ENCODE data around the gene DPY30. TPM values are rescaled to one million over a fixed set of nuclear protein-coding genes. Genes with fewer than 3 reads are reported as not detected.
A peak's percentile ranks its signal among the peaks of the same experiment; 100 is the strongest.
"Not testable (repeated sequence)": the region's sequence is repeated elsewhere in the genome, so short reads cannot be mapped to it uniquely, and the experiment has no call there.

DPY30 gene
- total RNA-seq, 2 donors from 2014 or later, result 59.1 to 70.9 TPM

DNA sequence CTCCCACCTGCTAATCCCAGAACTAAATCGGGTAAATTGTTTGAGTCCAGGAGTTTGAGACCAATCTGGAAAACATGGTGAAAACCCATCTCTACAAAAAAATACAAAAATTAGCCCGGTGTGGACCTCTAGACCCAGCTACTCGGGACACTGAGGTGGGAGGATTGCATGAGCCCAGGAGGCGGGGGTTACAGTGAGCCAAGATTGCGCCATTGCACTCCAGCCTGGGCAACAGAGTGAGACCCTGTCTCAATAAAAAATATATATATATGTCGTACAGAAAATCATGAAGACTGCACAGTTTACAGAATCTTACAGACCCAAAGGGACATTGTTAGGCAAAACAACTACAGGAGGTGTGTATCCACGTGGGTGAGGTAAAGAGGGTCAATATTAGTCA lies 4.0 kb upstream of the DPY30 start:
- H3K4me3 Mint-ChIP-seq, result no peak overlapping the region
- no peaks in the 10 kb centered on the region for H3K9me3 Mint-ChIP-seq
- no peaks in the 10 kb centered on the region for H3K36me3 Mint-ChIP-seq (ENCODE audit: insufficient read depth in 2 of 2)
- no peak overlapping the region for H3K27ac Mint-ChIP-seq
- no peak for DNase-seq
- no peaks in the 10 kb centered on the region for H3K27me3 Mint-ChIP-seq (ENCODE audit: low read depth)
- no peak for ATAC-seq (replicated peaks in 1 of 2)
- peaks cover 12% of the 10 kb centered on the region for H3K4me1 Mint-ChIP-seq (ENCODE audit: low read depth)

DNA sequence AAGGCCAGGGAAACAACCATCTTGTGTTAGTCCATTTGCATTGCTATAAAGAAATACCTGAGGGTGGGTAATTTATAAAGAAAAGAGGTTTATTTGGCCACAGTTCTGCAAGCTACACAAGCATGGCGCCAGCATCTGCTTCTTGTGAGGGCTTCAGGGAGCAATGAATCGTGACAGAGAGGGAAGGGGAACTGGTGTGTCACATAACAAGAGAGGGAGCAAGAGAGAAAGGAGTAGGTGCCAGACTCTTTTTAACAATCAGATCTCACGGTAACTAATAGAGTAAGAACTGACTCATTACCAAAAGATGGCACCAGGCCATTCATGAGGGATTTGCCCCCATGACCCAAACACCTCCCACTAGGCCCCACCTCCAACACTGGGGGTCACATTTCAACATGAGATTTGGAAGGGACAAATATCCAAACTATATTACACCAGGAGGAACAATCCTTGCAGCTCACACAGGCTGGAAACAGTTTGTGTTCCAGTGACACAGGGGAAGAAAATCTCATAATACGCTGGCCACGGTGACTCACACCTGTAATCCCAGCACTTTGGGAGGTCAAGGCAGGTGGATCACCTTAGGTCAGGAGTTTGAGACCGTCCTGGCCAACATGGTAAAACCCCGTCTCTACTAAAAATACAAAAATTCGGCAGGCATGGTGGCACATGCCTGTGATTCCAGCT lies 5.3 kb downstream of the DPY30 start:
- not testable (repeated sequence) for H3K4me3 Mint-ChIP-seq; DNase-seq; H3K27ac Mint-ChIP-seq; H3K9me3 Mint-ChIP-seq; H3K27me3 Mint-ChIP-seq (ENCODE audit: low read depth); ATAC-seq (replicated peaks in 1 of 2)
- Mint-ChIP-seq H3K36me3 (ENCODE audit: insufficient read depth in 2 of 2) (peaks cover 0 to 14% of the 10 kb centered on the region in 2 donors), H3K4me1 (ENCODE audit: low read depth) (peaks cover 24% of the 10 kb centered on the region)

DNA sequence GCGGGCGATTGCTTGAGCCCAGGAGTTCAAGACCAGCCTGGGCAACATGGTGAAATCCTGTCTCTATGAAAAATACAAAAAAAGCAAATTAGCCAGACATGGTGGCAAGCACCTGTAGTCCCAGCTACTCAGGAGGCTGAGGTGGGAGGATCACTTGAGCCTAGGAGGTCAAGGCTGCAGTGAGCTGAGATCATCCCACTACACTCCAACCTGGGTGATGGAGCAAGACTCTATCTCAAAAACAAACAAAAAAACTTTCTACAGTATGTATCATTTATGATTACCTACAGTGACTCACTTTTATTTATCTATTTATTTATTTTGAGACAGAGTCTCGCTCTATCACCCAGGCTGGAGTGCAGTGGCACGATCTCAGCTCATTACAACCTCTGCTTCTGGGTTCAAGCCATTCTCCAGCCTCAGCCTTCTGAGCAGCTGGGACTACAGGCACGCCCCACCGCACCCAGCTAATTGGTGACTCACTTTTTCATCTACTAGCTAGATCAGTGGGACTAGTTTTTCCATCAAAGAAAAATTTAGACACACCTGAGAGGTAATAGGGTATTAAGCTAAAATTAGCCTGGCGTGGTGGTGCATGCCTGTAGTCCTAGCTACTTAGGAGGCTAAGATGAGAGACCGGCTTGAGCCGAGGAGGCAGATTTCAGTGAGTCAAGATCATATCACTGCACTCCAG lies 20.7 kb downstream of the DPY30 start:
- not testable (repeated sequence) for H3K27me3 Mint-ChIP-seq (ENCODE audit: low read depth); ATAC-seq (replicated peaks in 1 of 2); H3K36me3 Mint-ChIP-seq (ENCODE audit: insufficient read depth in 2 of 2); DNase-seq; H3K27ac Mint-ChIP-seq; H3K4me3 Mint-ChIP-seq; H3K9me3 Mint-ChIP-seq; H3K4me1 Mint-ChIP-seq (ENCODE audit: low read depth)

DNA sequence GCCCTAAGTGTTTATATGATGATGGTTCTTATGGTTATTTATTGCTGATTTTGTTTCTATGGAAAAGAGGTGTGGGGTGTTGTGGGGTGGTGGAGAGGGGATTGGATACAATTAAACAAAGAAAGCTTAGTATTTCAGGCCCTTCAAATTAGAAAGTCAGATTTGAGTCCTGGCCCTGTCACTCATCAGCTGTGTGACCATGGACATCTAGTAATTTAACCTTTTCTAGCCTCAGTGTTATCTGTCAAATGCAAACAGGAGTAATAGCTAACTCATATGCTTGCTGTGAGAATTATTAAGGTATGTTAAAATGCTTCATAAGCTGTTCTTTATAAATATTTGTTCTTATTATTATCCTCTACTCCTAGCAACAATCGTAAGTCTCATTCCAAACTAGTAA lies 26.7 kb downstream of the DPY30 start:
- Mint-ChIP-seq H3K27ac (peak overlapping the region; percentile 57), H3K9me3 (no peaks in the 10 kb centered on the region), H3K4me3 (no peak overlapping the region), H3K27me3 (ENCODE audit: low read depth) (no peaks in the 10 kb centered on the region), H3K4me1 (ENCODE audit: low read depth) (peaks cover 34% of the 10 kb centered on the region), H3K36me3 (ENCODE audit: insufficient read depth in 2 of 2) (no peaks in the 10 kb centered on the region)
- ATAC-seq (replicated peaks in 1 of 2) (no peak), DNase-seq (no peak)

DNA sequence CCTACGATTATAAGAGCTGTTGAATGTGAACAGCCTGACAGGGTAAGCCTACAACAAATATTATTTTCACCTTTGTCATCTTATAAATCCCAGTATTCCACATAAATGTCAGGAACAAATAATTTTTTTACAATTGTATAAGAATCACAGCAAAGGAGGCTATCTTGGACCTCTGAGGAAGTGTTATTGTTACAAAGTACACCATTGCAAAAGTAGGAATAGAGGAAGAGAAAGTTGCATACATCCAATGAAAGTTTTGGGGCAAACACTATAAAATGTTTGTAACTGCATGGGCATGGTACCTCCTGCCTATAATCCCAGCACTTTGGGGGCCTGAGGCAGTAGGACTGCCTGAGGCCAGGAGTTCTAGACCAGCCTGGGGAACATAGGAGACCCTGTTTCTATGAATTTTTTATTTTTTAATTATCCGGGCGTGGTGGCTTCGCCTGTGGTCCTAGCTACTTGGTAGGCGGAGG lies 28.1 kb downstream of the DPY30 start:
- Mint-ChIP-seq H3K4me1 (ENCODE audit: low read depth) (peaks cover 45% of the 10 kb centered on the region), H3K36me3 (ENCODE audit: insufficient read depth in 2 of 2) (peaks cover 0 to 6% of the 10 kb centered on the region in 2 donors), H3K9me3 (no peaks in the 10 kb centered on the region), H3K27me3 (ENCODE audit: low read depth) (no peaks in the 10 kb centered on the region), H3K4me3 (peak overlapping the region; percentile 88 to 91), H3K27ac (peak overlapping the region; percentile 82)
- ATAC-seq (replicated peaks in 1 of 2) (no peak), DNase-seq (no peak)

DNA sequence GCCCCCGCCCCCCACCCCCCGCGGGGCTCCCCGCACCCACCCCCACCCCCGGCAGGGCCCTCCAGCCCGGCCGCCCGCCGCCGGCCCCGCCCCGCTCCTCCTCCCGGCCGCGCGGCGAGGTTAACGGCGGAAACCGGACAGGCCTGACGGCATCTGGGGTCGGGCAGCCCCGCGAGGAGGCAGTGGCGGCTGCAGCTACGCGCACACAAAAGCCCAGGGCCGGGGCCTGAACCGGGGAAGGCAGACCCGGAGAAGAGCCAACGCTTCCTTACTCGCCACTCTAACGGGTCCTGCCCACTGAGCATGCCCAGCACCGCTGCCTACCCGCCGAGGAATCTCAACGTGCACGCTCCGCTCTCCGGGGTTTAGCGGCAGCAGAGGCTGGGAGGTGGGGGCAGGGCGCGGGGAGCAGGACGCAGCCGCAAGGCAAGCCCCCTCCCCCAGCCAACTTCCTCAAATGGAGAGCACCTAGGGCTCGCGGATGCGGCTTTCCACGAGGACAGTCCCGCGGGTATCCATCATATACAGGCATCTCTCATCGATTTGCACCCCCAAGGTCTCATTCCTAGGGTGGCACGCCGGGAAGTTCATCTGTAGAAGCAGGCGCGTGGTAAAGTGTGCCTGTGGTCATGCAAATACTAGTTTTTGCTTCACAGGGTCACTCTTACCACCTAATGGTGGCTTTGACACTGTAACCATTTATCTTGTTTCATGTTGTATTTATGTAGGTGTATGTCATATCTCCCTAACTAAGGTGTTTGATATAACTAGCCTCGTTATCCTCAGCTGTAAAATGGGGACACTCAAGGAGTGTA lies 28.7 kb downstream of the DPY30 start, which contains the start of gene MEMO1:
Gene MEMO1 (minus strand): TSS at position 339 of the 815 bp plus-strand sequence. CDS start 761 bp downstream, outside the sequence.
- DNase-seq (peak; percentile 94 to 95), ATAC-seq (replicated peaks in 1 of 2) (peak; percentile 78 to 81)
- Mint-ChIP-seq H3K27ac (peak within 1 kb of the TSS; percentile 82), H3K4me1 (ENCODE audit: low read depth) (peaks cover 52% of the 10 kb centered on the region), H3K36me3 (ENCODE audit: insufficient read depth in 2 of 2) (peaks cover 0 to 7% of the 10 kb centered on the region in 2 donors), H3K27me3 (ENCODE audit: low read depth) (no peaks in the 10 kb centered on the region), H3K4me3 (peak within 1 kb of the TSS; percentile 88 to 95), H3K9me3 (no peaks in the 10 kb centered on the region)

DNA sequence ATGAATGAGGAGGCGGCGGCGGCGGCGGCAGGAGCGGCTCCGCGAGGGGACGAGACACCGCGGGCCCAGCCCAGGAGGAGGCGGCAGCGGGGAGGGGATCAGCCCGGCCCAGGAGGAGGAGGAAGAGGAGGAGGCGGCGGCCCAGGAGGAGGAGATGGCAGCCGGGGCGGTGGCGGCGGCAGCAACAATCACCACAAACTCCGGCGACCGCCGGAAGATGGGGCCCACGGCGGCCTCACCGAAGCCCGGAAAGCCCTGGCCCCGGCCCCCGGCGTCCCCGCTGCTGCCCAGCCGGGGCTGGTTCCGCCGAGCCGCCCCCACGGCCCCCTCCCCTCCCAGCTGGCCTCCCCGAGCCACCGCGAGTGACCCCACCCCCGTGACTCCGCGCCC lies 29.3 kb downstream of the DPY30 start:
- not testable (repeated sequence) for H3K27me3 Mint-ChIP-seq (ENCODE audit: low read depth); H3K27ac Mint-ChIP-seq; H3K36me3 Mint-ChIP-seq (ENCODE audit: insufficient read depth in 2 of 2); H3K9me3 Mint-ChIP-seq
- Mint-ChIP-seq H3K4me1 (ENCODE audit: low read depth) (peaks cover 58% of the 10 kb centered on the region), H3K4me3 (peak overlapping the region; percentile 37 to 48)
- peak; percentile 76 to 82 for DNase-seq
- peak; percentile 75 to 78 for ATAC-seq (replicated peaks in 1 of 2)

DNA sequence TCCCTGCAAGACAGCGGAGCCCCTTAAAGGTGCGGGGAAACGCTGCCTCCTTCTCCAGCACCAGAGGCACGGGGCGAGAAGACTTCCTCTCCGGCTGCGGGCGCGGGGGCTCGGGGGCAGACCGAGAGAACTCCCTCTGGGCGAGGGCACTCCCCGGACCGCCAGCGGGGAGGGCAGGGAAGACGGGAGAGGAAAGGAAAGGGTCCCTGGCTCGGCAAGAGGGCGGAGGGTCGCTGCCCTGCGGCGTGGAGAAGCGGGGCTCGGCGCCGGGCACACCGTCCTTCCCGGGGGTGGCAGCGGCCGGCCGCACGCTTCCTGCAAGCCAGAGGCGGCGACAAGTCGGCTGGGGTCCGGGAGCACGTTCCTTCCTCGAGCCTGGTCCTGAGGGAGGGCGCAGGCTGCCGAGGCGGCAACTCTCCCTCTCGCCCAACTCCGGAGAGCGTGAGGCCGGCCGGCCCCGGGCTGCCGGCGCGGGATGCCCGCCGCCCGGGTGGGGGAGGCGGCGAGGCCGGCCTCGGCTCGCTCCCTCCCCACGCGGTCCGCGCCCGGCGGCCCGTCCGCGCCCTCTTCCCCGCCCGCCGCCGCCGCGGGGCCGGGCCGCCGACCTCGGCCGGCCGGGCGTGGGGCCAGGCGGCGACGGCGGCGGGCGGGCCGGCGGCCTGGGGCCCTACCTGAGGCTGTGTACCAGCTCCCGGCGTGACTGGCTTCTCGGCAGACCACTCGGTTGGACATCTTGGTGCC lies 29.9 kb downstream of the DPY30 start:
- peaks cover 63% of the 10 kb centered on the region for H3K4me1 Mint-ChIP-seq (ENCODE audit: low read depth)
- ATAC-seq (replicated peaks in 1 of 2) (peak; percentile 7 to 16), DNase-seq (peak; percentile 50)
- H3K9me3 Mint-ChIP-seq, result no peaks in the 10 kb centered on the region
- peak overlapping the region; percentile 95 to 97 for H3K4me3 Mint-ChIP-seq
- H3K36me3 Mint-ChIP-seq (ENCODE audit: insufficient read depth in 2 of 2), result peaks cover 0 to 12% of the 10 kb centered on the region in 2 donors
- peak overlapping the region; percentile 92 for H3K27ac Mint-ChIP-seq
- no peaks in the 10 kb centered on the region for H3K27me3 Mint-ChIP-seq (ENCODE audit: low read depth)

DNA sequence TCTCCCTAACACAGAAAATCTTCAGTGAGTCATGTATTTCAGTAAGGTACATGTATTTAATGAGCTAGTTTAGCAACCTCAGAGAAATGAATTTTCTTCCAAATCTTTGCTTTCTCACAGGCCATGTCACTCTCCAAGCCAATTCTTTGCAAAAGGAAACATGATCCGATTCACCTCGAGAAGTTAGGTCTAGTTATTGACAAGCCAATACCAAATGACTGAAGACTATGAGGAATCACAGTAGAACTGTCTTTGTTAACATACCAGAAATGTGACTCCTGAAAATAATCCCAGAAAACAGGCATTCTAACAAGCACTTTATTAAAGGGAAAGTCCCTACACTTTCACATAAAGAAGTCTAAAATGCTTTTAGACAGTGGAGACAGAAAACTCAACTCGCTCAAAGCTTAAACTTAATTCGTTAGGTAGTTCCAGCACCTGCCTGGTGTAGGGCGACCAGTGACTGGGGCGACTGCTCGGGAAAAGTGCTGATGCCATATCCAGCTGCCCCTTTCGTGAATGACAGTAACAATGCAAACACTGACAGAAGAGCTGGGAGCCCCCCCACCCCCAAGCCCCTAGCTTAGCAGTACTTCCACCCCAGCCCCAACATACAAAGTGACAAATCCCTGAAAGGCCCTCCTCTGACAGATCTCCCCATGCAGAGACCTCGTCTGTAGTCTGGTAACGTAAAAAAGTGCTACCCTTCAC lies 30.6 kb downstream of the DPY30 start:
- DNase-seq (peak; percentile 16 to 27), ATAC-seq (replicated peaks in 1 of 2) (no peak)
- Mint-ChIP-seq H3K27ac (peak overlapping the region; percentile 92), H3K9me3 (no peaks in the 10 kb centered on the region), H3K4me1 (ENCODE audit: low read depth) (peaks cover 70% of the 10 kb centered on the region), H3K36me3 (ENCODE audit: insufficient read depth in 2 of 2) (peaks cover 0 to 12% of the 10 kb centered on the region in 2 donors), H3K27me3 (ENCODE audit: low read depth) (no peaks in the 10 kb centered on the region), H3K4me3 (peak overlapping the region; percentile 95 to 97)

DNA sequence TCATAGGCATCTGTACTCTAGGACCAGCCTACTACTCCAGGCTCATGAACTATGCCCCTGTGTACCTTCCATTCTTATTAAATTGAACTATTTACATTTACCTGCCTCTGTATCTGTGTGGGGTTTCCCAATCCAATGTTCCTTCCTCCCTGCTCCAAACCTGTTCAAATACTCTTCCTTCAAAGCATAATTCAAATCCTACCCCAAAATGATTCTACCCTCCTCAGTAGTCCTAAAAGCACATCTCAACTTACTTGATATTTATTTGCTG lies 32.5 kb downstream of the DPY30 start:
- H3K27me3 Mint-ChIP-seq (ENCODE audit: low read depth), result no peaks in the 10 kb centered on the region
- H3K36me3 Mint-ChIP-seq (ENCODE audit: insufficient read depth in 2 of 2), result peaks cover 0 to 12% of the 10 kb centered on the region in 2 donors
- peaks cover 59% of the 10 kb centered on the region for H3K4me1 Mint-ChIP-seq (ENCODE audit: low read depth)
- peak overlapping the region in 1 of 2 donors; percentile 51 for H3K4me3 Mint-ChIP-seq
- ATAC-seq (replicated peaks in 1 of 2), result no peak
- DNase-seq, result no peak
- peak overlapping the region; percentile 31 for H3K27ac Mint-ChIP-seq
- no peaks in the 10 kb centered on the region for H3K9me3 Mint-ChIP-seq

DNA sequence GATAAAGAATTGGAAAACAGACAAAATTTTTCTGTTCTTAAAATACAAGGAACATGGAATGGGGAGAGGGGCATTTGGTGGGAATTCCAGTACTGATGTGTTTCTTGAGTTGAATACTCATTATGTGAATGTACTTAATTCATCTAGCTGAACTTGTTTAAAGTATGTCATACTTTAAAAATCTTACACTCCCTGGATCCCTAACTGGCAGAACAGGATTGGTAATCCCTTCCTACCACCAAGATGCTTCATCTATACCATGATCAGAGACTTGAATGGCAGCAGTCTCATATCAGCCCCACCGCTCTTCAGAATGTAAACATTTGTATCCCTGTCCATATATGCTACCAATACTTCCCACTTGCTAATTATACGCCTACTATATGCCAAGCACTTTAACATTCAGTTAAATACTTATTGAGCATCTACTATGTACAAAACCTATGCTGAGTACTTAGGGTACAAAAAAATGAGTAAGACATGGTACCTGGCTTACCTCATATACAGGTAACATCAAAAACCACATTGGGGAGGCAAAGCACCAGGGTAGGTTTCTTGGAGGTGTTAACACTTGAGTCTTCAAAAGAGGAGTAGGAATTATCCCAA lies 34.1 kb downstream of the DPY30 start:
- Mint-ChIP-seq H3K4me1 (ENCODE audit: low read depth) (peaks cover 50% of the 10 kb centered on the region), H3K36me3 (ENCODE audit: insufficient read depth in 2 of 2) (peaks cover 0 to 12% of the 10 kb centered on the region in 2 donors), H3K9me3 (no peaks in the 10 kb centered on the region), H3K27me3 (ENCODE audit: low read depth) (no peaks in the 10 kb centered on the region), H3K27ac (no peak overlapping the region), H3K4me3 (peak overlapping the region in 1 of 2 donors; percentile 1)
- no peak for ATAC-seq (replicated peaks in 1 of 2)
- no peak for DNase-seq

DNA sequence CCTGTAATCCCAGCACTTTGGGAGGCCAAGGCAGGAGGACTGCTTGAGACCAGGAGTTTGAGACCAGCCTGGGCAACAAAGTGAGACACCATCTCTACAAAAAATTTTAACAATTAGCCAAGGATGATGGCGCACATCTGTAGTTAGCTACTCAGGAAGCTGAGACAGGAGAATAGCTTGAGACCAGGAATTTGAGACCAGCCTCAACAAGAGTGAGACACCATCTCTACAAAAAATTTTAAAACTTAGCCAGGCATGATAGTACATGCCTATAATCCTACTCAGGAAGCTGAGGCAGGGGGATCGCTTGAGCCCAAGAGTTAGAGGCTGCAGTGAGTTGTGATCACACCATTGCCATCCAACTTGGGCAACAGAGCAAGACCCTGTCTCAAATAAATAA lies 35.8 kb downstream of the DPY30 start:
- DNase-seq, result no peak
- ATAC-seq (replicated peaks in 1 of 2), result no peak

More for the DNA sequence above, 35.8 kb downstream of the DPY30 start:
- H3K27me3 Mint-ChIP-seq (ENCODE audit: low read depth), result no peaks in the 10 kb centered on the region
- H3K9me3 Mint-ChIP-seq, result no peaks in the 10 kb centered on the region
- H3K4me3 Mint-ChIP-seq, result no peak overlapping the region
- H3K36me3 Mint-ChIP-seq (ENCODE audit: insufficient read depth in 2 of 2), result peaks cover 0 to 12% of the 10 kb centered on the region in 2 donors
- H3K4me1 Mint-ChIP-seq (ENCODE audit: low read depth), result peaks cover 64% of the 10 kb centered on the region
- H3K27ac Mint-ChIP-seq, result no peak overlapping the region

Measured in activated T-cell treated with anti-CD3 and anti-CD28 coated beads, Interleukin-2, amount 50 U/mL, for 72 hours (primary cell).